ENCODE data around the gene YIPF6.

YIPF6 gene

DNA sequence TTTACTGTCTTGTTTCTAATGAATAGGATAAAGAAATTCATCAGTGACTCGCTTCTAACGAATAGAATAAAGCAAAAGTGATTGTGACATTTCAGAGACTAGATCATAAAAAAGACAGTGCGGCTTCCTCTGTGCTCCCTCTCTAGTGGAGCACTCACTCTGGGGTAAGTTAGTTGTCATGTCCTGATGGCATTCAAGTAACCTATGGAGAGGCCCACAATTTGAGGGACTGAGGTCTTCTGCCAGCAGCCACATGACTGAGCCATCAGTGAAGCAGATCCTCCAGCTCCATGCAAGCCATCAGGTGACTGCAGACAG, 72.4 kb downstream of the YIPF6 start:
- in situ Hi-C loops (cut with HindIII; ENCODE audit: low pct_ligation_motif_present, low sequenced_read_pairs) = no loop called here
- Histone ChIP-seq H3K4me3 (ENCODE audit: low read depth, low read length) (no peak overlapping the region), H3K27me3 (replicated peaks) (no peaks in the 10 kb centered on the region), H3K36me3 (replicated peaks) (no peaks in the 10 kb centered on the region), H3K27ac (no peak overlapping the region)
- TF ChIP-seq, protein P1, sequence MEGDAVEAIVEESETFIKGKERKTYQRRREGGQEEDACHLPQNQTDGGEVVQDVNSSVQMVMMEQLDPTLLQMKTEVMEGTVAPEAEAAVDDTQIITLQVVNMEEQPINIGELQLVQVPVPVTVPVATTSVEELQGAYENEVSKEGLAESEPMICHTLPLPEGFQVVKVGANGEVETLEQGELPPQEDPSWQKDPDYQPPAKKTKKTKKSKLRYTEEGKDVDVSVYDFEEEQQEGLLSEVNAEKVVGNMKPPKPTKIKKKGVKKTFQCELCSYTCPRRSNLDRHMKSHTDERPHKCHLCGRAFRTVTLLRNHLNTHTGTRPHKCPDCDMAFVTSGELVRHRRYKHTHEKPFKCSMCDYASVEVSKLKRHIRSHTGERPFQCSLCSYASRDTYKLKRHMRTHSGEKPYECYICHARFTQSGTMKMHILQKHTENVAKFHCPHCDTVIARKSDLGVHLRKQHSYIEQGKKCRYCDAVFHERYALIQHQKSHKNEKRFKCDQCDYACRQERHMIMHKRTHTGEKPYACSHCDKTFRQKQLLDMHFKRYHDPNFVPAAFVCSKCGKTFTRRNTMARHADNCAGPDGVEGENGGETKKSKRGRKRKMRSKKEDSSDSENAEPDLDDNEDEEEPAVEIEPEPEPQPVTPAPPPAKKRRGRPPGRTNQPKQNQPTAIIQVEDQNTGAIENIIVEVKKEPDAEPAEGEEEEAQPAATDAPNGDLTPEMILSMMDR (IDR thresholded peaks at IDR 0.05; ENCODE audit: low read depth, low read length, missing control alignments) = no peak
- DNase-seq = no peak

DNA sequence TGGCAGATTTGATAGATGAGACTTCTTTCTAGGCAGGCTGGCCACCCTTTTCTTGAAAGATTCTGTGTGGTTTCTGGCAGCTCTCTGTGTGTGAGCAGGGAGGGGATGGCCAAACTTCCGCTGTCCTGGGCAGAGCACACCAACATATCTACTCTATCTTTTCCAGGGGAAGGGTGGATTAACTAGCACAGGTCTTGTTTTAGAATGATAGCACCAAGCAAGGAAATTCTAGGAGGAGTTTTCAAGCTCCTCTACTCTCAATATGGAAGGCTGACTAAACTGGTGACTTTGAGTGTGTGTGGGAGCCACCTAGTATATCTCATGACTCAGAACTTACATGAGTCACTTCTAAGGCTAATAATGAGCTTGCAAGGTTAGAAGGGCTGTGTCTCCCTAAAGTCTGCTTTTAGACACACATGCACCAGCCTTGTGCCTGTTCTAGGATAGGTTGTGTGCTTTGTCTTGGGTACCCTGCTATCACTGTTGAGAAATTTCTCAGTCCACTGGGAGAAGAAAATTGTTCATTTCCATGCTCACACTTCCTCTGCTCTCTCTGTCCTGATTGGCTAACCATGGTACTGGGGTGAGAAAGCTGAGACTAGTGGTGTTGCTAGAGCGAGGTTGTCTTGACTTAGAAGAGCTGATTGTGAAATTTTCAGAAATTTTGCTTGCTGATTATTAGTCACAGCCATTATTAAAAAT, 72.9 kb downstream of the YIPF6 start:
- no peaks in the 10 kb centered on the region for H3K27me3 ChIP-seq (replicated peaks)
- in situ Hi-C loops (cut with HindIII; ENCODE audit: low pct_ligation_motif_present, low sequenced_read_pairs) = no loop called here
- peak; percentile 47 for DNase-seq
- no peak overlapping the region for H3K27ac ChIP-seq
- H3K4me3 ChIP-seq (ENCODE audit: low read depth, low read length) = no peak overlapping the region
- H3K36me3 ChIP-seq (replicated peaks) = no peaks in the 10 kb centered on the region
- TF ChIP-seq, protein P1 (IDR thresholded peaks at IDR 0.05; ENCODE audit: low read depth, low read length, missing control alignments) = no peak

DNA sequence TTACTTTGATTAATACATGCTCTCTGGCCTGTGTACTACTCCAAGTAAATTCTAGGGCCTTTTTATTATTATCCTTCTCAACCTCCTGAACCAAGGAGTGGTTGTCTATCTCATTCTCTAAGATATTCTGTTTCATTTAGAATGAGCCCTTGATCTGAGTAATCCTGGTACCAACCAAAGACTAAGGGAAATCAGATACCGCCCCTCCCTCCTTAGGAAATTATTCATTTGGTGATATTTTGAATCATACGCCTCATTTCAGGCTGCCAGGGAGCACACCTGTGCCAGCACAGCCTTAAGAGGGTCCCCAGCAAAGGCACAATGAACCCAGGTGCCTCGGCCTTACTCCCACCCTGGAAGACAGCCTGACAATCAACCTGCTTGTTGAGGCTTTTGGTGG, 75.4 kb downstream of the YIPF6 start:
- Histone ChIP-seq H3K27me3 (replicated peaks) (no peaks in the 10 kb centered on the region), H3K4me3 (ENCODE audit: low read depth, low read length) (no peak overlapping the region), H3K36me3 (replicated peaks) (no peaks in the 10 kb centered on the region), H3K27ac (no peak overlapping the region)
- in situ Hi-C loops (cut with HindIII; ENCODE audit: low pct_ligation_motif_present, low sequenced_read_pairs) = no loop called here
- DNase-seq = no peak
- TF ChIP-seq, protein P1 (IDR thresholded peaks at IDR 0.05; ENCODE audit: low read depth, low read length, missing control alignments) = no peak

DNA sequence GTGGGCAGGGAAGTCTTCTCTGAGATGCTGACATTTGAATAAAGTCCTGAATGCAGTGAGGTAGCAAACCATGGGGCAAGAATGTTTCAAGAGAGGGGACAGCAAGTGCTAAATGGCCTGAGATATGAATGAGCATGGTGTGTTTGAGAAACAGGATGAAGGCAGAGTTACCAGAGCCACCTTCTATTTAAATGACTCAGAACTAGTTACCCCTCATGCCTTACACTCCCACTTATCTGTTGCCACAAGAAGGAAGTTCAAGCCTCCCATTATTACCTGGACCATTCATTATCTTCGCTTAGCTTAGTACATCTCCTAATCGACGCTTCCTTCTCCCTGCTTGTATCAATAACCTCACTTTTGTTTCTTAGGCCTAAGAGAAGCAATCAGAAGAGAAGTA, 81.0 kb downstream of the YIPF6 start:
- no peak for DNase-seq
- TF ChIP-seq, protein P1 (IDR thresholded peaks at IDR 0.05; ENCODE audit: low read depth, low read length, missing control alignments) = no peak
- Histone ChIP-seq H3K4me3 (ENCODE audit: low read depth, low read length) (no peak overlapping the region), H3K36me3 (replicated peaks) (no peaks in the 10 kb centered on the region), H3K27ac (no peak overlapping the region), H3K27me3 (replicated peaks) (no peaks in the 10 kb centered on the region)
- in situ Hi-C loops (cut with HindIII; ENCODE audit: low pct_ligation_motif_present, low sequenced_read_pairs) = no loop called here

GRCh38 chrX:68584221-68584620, 85.4 kb downstream of the YIPF6 start:
- in situ Hi-C loops (cut with HindIII; ENCODE audit: low pct_ligation_motif_present, low sequenced_read_pairs) = no loop called here
- H3K36me3 ChIP-seq (replicated peaks) = no peaks in the 10 kb centered on the region
- TF ChIP-seq, protein P1 (IDR thresholded peaks at IDR 0.05; ENCODE audit: low read depth, low read length, missing control alignments) = no peak
- no peak for DNase-seq
- no peaks in the 10 kb centered on the region for H3K27me3 ChIP-seq (replicated peaks)
- H3K27ac ChIP-seq = no peak overlapping the region
- H3K4me3 ChIP-seq (ENCODE audit: low read depth, low read length) = no peak overlapping the region

Data from brain microvascular endothelial cell (primary cell).